GM18520 (cell line): ENCODE data around the gene ARSG.

Experiments used
- ATAC-seq: cut with Tn5 transposase; IDR thresholded peaks from one replicate; pipeline ENCODE4 v1.9.1; 2021; ENCODE audit not compliant: unreplicated experiment

ARSG gene

DNA sequence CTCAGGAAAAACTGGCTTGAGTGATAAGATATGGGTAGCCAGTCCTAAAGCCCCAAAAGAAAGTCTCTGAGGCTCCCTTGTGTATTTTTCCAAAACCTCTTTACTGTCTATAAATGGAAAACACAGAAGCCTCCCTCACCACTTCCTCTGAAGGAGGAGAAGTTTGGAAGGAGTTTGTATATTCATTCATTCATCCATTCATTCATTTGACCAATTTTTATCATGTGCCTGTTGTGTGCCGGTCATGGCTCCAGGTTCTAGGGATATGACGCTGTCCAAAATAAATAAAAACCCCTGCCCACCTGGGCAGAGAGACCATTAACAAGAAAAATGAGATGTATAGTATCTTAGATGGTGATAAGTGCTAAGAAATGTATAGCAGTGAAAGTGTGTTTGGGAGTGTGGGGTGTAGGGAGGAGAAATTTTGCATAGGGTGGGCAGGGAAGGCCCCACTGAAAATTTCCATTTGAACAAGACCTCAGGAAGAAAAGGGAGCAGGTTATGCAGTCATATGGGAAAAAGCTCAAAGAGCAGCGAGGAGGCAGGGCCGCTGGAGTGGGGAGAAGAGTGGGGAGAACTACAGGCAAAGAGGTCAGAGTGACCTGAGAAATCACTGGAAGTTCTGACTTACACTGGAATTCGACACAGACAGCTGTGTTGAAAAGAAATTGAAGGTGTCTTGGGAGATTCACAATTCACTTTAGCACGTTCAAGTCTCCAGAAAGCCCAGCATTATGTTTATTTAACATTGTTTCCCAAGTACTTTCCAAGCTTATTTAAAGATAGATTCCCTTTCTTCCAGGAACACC is 172.1 kb downstream of the ARSG start:
- no peak for ATAC-seq

DNA sequence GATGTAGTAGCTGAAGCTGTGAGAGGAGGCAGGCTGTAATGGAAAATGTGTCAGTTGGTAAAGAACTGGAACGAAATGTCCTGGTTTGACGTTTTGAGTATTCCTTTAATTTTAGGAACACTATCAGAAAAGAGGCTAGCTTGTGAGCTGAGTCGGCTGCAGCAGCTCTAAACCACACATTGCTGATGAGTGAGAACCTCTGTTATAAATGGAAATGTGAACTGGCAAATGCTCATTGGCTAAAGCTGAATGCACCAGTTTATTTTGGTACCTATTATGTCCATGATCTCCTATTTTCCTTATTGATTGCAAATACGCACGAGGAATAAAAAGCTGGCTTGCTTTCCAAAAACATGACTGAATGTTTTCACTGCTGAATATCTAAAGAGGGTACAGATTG is 177.0 kb downstream of the ARSG start:
- no peak for ATAC-seq

DNA sequence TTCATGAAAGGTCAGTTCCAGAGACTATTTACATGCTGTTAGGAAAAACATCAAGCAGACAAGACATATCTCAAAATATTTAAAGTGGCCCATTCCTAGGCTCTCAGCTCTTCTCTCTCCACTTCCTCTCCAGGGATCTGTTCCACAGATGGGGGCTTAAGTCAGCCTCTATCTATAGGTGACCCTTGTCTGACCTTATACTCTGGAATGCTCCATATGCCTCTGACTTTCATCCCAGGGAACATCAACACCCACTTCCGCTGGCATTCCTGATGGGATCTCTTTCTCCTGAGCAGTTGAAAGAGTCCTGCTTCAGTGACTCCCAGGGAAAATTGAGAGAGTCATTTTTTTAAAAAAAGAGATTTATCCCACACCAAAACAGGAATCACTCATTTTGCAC is 177.5 kb downstream of the ARSG start:
- ATAC-seq: no peak
